HTR-8/SVneo (cell line): Measurements from ENCODE around the gene ICE2.

Experiments used
- DNase-seq: peaks from one replicate; pipeline ENCODE4 v3.0.0; 2011; ENCODE audit warnings: low spot score, mixed read lengths; ENCODE audit not compliant: insufficient read length
- FAIRE-seq: peaks from 2 replicates; lab custom pipeline; 2011; peaks lifted over from hg19 to GRCh38; lab: Jason Lieb, UNC

Gene ICE2

GRCh38 chr15:60478566-60479360 lies at the start of gene ICE2:
TSS of gene ICE2 (minus strand) at chr15:60479142. CDS start at chr15:60477977, 1,165 bp downstream.
- DNase-seq (peak; percentile 84), FAIRE-seq (peak; percentile 83)

- DNase-seq: no peak
- FAIRE-seq: no peak
These were observed 49.6 kb upstream of the ICE2 start for GRCh38 chr15:60528530-60528929.

- no peak for FAIRE-seq
- DNase-seq: no peak
These were observed 48.5 kb upstream of the ICE2 start for GRCh38 chr15:60527456-60527855.

GRCh38 chr15:60526127-60526616 lies 47.2 kb upstream of the ICE2 start:
- FAIRE-seq (no peak), DNase-seq (no peak)

- FAIRE-seq (no peak), DNase-seq (no peak)
These were observed 46.5 kb upstream of the ICE2 start for GRCh38 chr15:60525341-60526039.

GRCh38 chr15:60523056-60523455 lies 44.1 kb upstream of the ICE2 start:
- DNase-seq: no peak
- FAIRE-seq: no peak

GRCh38 chr15:60520825-60521368 lies 42.0 kb upstream of the ICE2 start:
- DNase-seq (peak; percentile 38), FAIRE-seq (no peak)

- DNase-seq (no peak), FAIRE-seq (no peak)
These were observed 41.3 kb upstream of the ICE2 start for GRCh38 chr15:60520013-60520824.

GRCh38 chr15:60519218-60519617 lies 40.3 kb upstream of the ICE2 start:
- FAIRE-seq (no peak), DNase-seq (no peak)

GRCh38 chr15:60518511-60518910 lies 39.6 kb upstream of the ICE2 start:
- FAIRE-seq: no peak

GRCh38 chr15:60514261-60514881 lies 35.4 kb upstream of the ICE2 start:
- DNase-seq: no peak

More at GRCh38 chr15:60518511-60518910, 39.6 kb upstream of the ICE2 start:
- no peak for DNase-seq

GRCh38 chr15:60513676-60514075 lies 34.7 kb upstream of the ICE2 start:
- DNase-seq: no peak
- no peak for FAIRE-seq

More at GRCh38 chr15:60514261-60514881, 35.4 kb upstream of the ICE2 start:
- no peak for FAIRE-seq

GRCh38 chr15:60512937-60513336 lies 34.0 kb upstream of the ICE2 start:
- DNase-seq: no peak
- no peak for FAIRE-seq

GRCh38 chr15:60511351-60512031 lies 32.5 kb upstream of the ICE2 start:
- no peak for FAIRE-seq
- no peak for DNase-seq

- FAIRE-seq: no peak
- no peak for DNase-seq
These were observed 31.1 kb upstream of the ICE2 start for GRCh38 chr15:60510006-60510405.

GRCh38 chr15:60509470-60509869 lies 30.5 kb upstream of the ICE2 start:
- no peak for DNase-seq
- no peak for FAIRE-seq

- DNase-seq (no peak), FAIRE-seq (no peak)
These were observed 29.5 kb upstream of the ICE2 start for GRCh38 chr15:60508442-60508841.

GRCh38 chr15:60507596-60508424 lies 28.9 kb upstream of the ICE2 start:
- FAIRE-seq (peak; percentile 59), DNase-seq (peak; percentile 56)
